NCI-H1105 (cell line): ENCODE measurements around the gene TMEM131L.
A peak's percentile ranks its signal among the peaks of the same experiment; 100 is the strongest.

Experiments
- DNase-seq: peaks from one replicate; lab custom pipeline; 2025; lab: John Stamatoyannopoulos, UW

Gene TMEM131L

DNA sequence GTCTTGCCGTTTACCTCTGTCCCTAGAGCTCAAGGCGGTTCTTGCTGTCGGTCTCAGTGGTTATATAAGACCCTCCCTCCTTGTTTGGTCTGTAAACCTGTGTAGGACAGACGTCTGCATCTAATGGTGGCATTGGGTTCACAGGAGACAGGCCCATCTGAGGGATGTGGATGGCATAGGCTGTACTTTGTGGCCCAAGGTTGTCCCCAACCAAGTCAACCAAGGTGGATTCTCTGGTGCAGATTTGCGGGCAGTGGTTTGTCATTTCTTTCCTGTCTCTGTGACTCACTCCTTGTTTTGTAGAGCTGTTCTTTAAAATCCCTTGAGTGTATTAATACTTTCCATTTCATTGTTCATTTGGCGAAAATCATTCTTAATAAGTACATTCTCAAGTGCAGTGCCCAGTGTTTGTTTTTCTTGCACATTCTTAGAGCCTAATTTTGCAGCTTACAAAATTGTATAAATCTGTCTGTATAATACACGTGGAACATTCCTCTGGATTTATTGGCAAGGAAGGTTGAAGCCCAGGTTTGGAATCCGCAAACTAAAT lies 149.9 kb downstream of the TMEM131L start:
- no peak for DNase-seq

GRCh38 chr4:153618833-153619232 lies 152.7 kb downstream of the TMEM131L start:
- DNase-seq, result no peak

GRCh38 chr4:153619811-153620210 lies 153.7 kb downstream of the TMEM131L start:
- no peak for DNase-seq

- DNase-seq, result no peak
These were observed 154.2 kb downstream of the TMEM131L start for GRCh38 chr4:153620352-153620751.

- no peak for DNase-seq
These were observed 155.9 kb downstream of the TMEM131L start for GRCh38 chr4:153622093-153622492.

DNA sequence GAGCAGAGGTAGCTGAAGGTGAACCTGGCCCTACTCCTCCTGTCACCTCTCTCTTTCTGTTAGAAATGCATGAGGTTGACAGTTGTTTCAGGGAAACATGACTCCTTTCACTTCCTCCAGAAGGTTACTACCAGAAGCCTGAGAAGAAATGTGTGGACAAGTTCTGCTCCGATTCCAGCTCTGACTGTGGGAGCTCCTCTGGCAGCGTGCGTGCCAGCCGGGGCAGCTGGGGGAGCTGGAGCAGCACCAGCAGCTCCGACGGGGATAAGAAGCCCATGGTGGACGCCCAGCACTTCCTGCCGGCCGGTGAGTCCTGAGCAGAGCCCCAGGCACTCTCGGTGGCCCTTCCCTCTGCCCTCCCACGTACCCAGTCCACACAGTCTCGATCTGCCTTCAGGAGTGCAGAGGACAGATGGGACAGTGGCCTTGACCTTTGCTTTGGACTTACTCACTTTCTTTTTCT lies 156.6 kb downstream of the TMEM131L start:
- DNase-seq, result no peak

DNA sequence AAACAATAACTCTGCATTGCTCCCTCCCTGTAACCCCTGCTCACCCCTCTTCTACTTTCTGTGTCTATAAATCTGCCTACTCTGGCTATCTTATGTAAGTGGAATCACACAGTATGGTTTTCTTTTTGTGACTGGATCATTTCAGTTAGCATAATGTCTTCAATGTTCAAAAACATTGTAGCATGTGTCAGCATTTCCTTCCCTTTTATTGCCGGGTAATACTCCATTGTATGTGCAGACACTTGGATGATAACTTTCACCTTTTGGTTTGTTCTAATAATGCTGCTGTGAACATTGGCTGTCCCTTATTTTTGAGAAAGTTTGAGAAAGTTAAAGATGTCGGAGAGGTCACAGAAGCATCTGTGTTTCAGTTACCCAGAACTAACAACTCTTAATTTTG lies 157.3 kb downstream of the TMEM131L start:
- DNase-seq, result no peak

DNA sequence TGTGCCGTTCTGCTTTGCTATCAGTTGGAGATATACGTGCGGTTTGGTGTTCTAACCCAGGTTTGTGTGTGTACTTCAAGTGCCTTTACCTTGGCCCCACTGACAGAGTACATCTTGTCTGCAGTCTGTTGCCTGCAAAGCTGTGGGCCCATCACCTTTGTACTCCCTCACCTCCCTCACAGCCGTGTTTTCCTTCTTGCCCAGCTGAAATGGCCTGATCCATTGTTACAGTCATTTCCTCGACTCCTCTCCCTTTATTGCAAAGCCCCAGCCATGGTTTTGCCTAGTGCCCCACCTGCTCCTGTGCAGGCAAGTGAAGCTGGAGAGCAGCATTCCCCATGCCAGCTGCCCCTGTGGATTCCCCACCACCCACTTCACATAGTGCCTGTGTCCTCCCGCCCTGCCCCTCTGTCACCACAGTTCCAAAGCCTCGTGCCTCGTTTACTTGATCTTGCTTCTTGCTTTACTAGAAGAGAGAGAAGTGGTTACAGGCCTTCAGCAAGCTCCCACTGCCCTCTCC lies 162.7 kb downstream of the TMEM131L start:
- no peak for DNase-seq

GRCh38 chr4:153629776-153630175 lies 163.6 kb downstream of the TMEM131L start:
- DNase-seq, result no peak

DNA sequence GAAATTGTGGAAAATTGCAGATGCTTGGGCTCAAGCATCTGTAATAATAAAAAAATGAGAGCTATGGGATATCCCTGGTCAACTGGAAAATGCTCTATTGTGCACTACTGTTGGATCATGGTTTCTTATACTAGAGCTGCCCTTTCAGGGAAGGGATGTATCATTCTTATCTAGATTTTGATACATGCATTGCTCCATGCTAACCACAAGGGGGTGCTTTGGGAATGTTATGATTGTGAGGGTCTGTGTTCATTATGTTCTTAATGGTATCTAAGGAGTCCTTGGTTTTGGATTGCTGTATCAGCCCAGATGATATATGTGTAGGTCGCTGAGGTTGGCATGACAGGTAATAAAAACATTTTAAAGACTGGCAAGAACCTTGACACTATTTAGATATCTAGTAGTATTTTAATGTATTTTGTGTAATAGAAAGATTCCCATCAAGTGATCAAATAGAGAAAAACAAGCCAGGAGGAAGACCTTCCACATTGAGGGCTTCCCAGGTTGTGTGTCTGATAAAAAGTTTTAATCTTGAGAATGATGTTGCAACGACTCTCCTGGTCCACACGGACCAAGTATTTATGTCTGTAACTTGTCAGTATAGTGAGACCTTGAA lies 168.7 kb downstream of the TMEM131L start:
- DNase-seq, result peak; percentile 7

DNA sequence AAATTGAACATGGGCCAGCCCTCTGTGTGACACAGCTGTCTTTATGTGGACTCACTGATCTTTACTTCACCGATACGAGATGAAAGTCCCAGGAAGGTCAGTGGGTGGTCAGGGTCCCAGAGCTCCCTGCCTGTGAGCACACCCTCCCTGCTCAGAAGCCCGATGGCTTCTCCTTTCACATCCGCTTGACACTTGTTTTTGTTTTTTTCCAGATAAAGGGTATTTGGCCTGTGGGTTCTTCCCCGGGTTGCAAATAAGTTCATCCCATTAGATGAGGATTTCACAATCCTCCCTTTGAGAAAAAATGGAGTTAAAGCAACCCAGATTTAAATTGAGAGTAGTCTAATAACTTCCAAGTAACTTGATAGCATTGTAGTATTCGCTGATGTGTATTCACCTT lies 169.7 kb downstream of the TMEM131L start:
- no peak for DNase-seq

DNA sequence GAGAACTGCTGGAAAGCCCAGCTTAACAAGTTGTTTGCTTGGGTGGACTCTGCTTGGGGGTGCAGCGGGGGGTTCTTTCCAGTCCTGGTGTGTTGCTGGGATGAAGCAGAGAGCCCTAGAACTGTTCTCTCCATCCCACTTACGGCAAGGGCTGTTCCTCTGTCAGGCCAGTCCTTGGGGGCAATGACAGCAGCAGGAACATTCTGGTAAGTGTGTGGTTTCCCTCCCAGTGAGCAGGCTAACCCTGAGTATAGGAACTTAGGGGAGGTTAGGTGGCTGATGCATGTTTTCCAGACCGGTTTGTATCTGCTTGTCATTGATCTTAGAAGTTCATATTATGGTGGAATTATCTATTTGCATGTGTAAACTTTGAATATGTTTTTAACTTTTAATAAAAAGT lies 171.0 kb downstream of the TMEM131L start:
- no peak for DNase-seq

DNA sequence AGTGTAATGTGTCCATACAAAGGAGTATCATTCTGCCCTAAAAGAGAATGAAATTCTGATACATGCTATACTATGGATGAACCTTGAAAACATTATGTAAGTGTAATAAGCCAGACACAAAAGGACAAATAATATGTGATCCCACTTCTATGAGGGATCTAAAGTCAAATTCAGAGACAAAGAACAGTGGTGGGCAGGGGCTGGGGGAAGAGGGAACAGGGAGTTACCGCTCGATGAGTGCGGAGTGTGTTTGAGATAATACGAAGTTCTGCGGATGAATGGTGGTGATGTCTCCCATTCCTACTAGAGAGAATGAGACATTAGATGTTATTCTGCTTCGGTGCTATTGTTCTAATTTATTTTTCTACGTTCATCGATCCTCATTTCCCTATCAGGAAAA lies 171.9 kb downstream of the TMEM131L start:
- DNase-seq, result no peak

GRCh38 chr4:153638999-153639398 lies 172.8 kb downstream of the TMEM131L start:
- DNase-seq, result no peak

DNA sequence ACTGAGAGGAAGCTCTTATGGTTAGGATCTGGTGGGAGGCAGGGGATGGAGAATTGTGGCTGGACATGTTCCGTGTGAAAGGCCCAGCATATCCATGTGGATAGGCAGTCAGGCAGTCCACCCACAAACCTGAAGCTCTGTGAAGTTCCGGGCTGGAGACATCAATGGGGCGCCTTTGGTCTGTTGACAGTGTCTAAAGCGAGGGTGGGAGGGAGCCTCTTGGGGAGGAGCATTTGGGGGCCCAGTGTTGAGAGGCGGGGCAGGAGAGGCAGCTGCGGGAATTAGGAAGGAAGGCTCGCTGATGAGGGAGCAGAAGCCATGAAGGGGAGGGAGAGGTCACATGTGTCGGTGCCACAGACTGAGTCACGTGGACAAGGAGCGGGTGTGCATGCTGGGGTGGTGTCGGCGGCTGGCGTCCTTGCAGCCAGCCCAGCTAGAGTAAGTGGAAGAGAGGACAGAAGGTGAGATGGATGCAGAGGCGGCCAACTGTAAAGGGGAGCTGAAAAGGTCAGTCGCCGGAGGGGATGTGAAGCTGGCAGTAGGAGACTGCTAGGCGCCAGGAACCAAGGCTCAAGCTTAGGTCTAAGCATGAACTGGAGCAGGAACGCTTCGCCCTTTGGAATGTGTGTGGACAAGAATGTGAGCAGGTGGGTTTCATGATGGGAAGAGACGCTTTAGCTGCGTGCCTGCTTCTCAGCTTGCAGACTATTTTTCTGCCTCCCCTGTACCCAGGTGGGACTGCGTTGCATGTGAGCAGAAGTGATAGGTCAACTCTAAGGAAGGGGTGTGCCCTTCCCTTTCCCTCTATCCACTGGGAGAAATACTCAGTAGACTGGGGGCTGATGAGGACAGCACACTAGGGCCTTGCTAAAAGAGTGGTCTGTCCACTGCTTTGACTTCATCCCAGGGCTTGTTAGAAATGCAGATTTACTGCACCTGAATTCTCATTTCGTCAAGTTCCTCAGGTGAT lies 174.0 kb downstream of the TMEM131L start:
- no peak for DNase-seq

DNA sequence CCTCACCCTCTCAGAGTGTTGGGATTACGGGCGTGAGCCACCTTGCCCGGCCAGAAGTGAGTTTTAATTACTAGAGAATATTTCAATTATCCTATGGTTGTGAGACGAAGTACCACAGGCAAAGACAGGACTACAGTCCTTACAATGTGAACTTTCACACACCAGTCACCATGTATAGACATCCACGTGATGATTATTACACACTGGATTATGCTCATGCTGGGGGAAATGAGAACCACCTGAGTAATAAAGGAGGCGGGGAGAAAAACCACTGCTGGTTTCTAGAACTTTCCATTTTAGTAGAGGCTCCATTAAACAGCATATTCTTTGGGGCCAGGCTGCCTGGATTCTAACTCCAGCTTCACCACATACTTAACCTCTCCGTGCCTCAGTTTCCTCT lies 175.4 kb downstream of the TMEM131L start:
- DNase-seq, result no peak

GRCh38 chr4:153643406-153644383 lies 177.5 kb downstream of the TMEM131L start:
- DNase-seq, result peak; percentile 19

DNA sequence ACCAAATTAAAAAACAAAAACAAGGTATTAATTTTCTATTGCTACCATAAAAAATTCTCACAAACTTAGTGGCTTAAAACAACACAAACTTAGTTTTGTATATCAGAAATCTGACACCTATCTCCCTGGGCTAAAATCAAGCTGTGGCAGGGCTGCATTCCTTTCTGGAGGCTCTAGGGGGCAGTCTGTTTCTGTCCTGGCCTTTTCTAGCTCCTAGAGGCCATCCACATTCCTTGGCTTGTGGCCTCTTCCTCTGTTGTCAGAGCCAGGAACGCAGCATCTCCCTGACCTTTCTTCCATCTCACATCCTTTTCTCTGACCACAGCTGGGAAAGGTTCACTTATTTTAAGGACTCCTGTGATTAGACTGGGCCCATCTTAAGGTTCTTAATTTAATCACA lies 179.0 kb downstream of the TMEM131L start:
- DNase-seq, result no peak

DNA sequence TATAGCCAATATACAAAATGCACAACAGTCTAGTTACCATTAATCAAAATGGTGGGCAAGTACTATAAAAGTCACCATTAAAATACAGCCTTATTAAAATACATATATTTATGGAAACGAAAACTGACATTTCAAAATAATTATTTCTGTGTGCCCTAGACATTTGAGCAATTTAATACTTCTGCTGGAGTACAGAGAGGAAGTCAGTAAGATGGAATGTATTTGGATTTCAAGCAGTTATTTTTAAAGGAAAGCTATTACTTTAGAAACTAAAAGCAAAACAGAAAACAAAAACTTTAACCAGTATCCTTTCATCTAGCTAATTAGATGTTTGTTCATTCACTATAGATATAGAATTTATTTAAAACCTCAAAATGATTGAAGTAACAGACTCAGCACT lies 180.1 kb downstream of the TMEM131L start:
- DNase-seq, result no peak

DNA sequence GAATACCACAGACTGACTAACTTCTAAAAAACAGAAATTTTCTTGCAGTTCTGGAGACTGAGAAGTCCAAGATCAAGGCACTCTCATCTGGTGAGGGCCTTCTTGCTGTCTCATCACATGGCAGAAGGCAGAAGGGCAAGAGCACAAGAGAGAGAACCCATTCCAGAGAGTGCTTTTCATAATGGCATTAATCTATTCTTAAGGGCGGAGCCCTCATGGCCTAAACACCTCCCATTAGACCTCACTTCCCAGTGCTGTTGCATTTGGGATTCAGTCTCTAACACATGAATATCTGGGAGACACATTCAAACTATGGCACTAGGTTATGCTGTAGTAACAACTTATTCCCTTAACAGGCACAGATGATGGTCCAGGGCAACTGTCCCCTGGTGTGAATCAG lies 180.8 kb downstream of the TMEM131L start:
- DNase-seq, result no peak

DNA sequence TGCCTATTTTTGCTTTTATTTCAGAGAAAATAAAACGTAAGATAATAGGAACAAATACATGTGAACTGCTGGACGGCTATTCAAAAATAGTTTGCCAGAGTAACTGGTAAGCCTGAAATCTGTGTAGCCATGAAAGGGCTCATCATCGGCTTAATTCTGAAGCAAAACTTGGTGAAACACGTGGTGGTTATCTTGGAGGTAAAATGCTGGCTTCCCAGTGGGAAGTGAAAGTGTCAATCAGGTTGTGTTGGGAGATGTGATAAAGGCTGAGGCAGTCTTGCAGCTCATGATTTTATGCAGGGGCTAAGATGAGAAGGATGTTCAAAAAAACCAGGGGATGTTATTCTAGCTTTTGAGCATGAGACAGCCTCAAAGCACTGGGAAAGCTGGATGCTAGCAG lies 181.8 kb downstream of the TMEM131L start:
- no peak for DNase-seq

GRCh38 chr4:153649572-153649991 lies 183.4 kb downstream of the TMEM131L start:
- DNase-seq, result no peak
